Measurements from ENCODE around the gene APBB2.

GRCh38 chr4:41025824-41026223 lies 188.5 kb downstream of the APBB2 start:
- TF ChIP-seq CTCF (IDR thresholded peaks at IDR 0.05), result no peak
- no peak for TF ChIP-seq POLR2A (IDR thresholded peaks at IDR 0.05)
